HG02623 (cell line): Measurements from ENCODE around the gene SELENOP.
"Not testable (repeated sequence)": the region's sequence is repeated elsewhere in the genome, so short reads cannot be mapped to it uniquely, and the experiment has no call there.

Source experiments
- ATAC-seq: cut with Tn5 transposase; IDR thresholded peaks from one replicate; pipeline ENCODE4 v1.9.1; 2021; ENCODE audit warnings: moderate library complexity; ENCODE audit not compliant: unreplicated experiment

Gene SELENOP

GRCh38 chr5:42828671-42829070, 17.0 kb upstream of the SELENOP start:
- no peak for ATAC-seq

GRCh38 chr5:42826757-42827515, 15.2 kb upstream of the SELENOP start:
- no peak for ATAC-seq

- no peak for ATAC-seq
These were observed 13.9 kb upstream of the SELENOP start for GRCh38 chr5:42825422-42826148.

- no peak for ATAC-seq
These were observed 12.8 kb upstream of the SELENOP start for GRCh38 chr5:42824347-42824976.

GRCh38 chr5:42822548-42822947, 10.9 kb upstream of the SELENOP start:
- ATAC-seq, result no peak

- ATAC-seq, result no peak
These were observed 8.1 kb upstream of the SELENOP start for GRCh38 chr5:42819745-42820144.

GRCh38 chr5:42816546-42816945, 4.9 kb upstream of the SELENOP start:
- not testable (repeated sequence) for ATAC-seq

GRCh38 chr5:42813533-42813932, 1.8 kb upstream of the SELENOP start:
- ATAC-seq, result no peak

GRCh38 chr5:42812620-42813019, 928 bp upstream of the SELENOP start:
- ATAC-seq, result no peak

GRCh38 chr5:42810834-42811590, 680 bp downstream of the SELENOP start:
- no peak for ATAC-seq

- ATAC-seq, result no peak
These were observed 2.6 kb downstream of the SELENOP start for GRCh38 chr5:42808888-42809611.

- ATAC-seq, result no peak
These were observed 3.8 kb downstream of the SELENOP start for GRCh38 chr5:42807722-42808447.

- no peak for ATAC-seq
These were observed 4.9 kb downstream of the SELENOP start for GRCh38 chr5:42806701-42807262.

- no peak for ATAC-seq
These were observed 5.5 kb downstream of the SELENOP start for GRCh38 chr5:42806004-42806700.

- ATAC-seq, result no peak
These were observed 6.9 kb downstream of the SELENOP start for GRCh38 chr5:42804717-42805339.

GRCh38 chr5:42801516-42802166, 10.1 kb downstream of the SELENOP start:
- no peak for ATAC-seq

GRCh38 chr5:42800748-42801330, 10.9 kb downstream of the SELENOP start:
- ATAC-seq, result no peak

GRCh38 chr5:42799668-42800114, 12.0 kb downstream of the SELENOP start:
- ATAC-seq, result no peak
